Measurements from ENCODE around the gene SSR1. TPM values are rescaled to one million over a fixed set of nuclear protein-coding genes. Genes with fewer than 3 reads are reported as not detected.

SSR1 gene
- total and polyA plus RNA-seq, 9 of the 15 experiments (the other 6 are each of a cell fraction or from before 2014, with no cell fraction given) = 87.7 to 220 (median 144) TPM

- TF ChIP-seq CREB3L1 (IDR thresholded peaks at IDR 0.05; ENCODE audit: borderline replicate concordance, low read depth) (0 out of 2 replicates have a peak, but pooled peaks have one; percentile 76), BACH1 (tag; IDR thresholded peaks at IDR 0.05) (no peak), RFX1 (IDR thresholded peaks at IDR 0.05) (no peak), KDM1A (IDR thresholded peaks at IDR 0.05) (no peak), POLR3G (IDR thresholded peaks at IDR 0.05; ENCODE audit: extremely low read depth, insufficient read length, insufficient replicate concordance) (no peak), IRF9 (tag; IDR thresholded peaks at IDR 0.05) (no peak), SMARCE1 (IDR thresholded peaks at IDR 0.05) (peak; percentile 46; the same call in 1 of the 2 replicates), MAZ (CRISPR knock-in tag; conservative IDR thresholded peaks at IDR 0.05 in 1 of 2, IDR thresholded peaks at IDR 0.05 in 1 of 2) (no peak), ARID3B (CRISPR knock-in tag; IDR thresholded peaks at IDR 0.05; ENCODE audit: borderline replicate concordance) (no peak), SMAD4 (CRISPR knock-in tag; conservative IDR thresholded peaks at IDR 0.05) (peak; percentile 54; the same call in 1 of the 2 replicates), ZNF436 (CRISPR knock-in tag; IDR thresholded peaks at IDR 0.05) (no peak), THAP7 (CRISPR knock-in tag; IDR thresholded peaks at IDR 0.05) (no peak), ZBED1 (IDR thresholded peaks at IDR 0.05) (no peak), ZKSCAN3 (CRISPR knock-in tag; IDR thresholded peaks at IDR 0.05) (no peak), SRSF3 (IDR thresholded peaks at IDR 0.05; ENCODE audit: insufficient read depth, low read length) (no peak), TEAD1 (CRISPR knock-in tag; IDR thresholded peaks at IDR 0.05) (no peak), NFXL1 (CRISPR knock-in tag; IDR thresholded peaks at IDR 0.05) (0 out of 2 replicates have a peak, but pooled peaks have one; percentile 25), GATAD2B (IDR thresholded peaks at IDR 0.05; ENCODE audit: borderline replicate concordance) (0 out of 2 replicates have a peak, but pooled peaks have one; percentile 16), THRAP3 (IDR thresholded peaks at IDR 0.05; ENCODE audit: borderline replicate concordance) (peak; percentile 96; the same call in 1 of the 2 replicates)
- TF ChIP-seq, protein P1, sequence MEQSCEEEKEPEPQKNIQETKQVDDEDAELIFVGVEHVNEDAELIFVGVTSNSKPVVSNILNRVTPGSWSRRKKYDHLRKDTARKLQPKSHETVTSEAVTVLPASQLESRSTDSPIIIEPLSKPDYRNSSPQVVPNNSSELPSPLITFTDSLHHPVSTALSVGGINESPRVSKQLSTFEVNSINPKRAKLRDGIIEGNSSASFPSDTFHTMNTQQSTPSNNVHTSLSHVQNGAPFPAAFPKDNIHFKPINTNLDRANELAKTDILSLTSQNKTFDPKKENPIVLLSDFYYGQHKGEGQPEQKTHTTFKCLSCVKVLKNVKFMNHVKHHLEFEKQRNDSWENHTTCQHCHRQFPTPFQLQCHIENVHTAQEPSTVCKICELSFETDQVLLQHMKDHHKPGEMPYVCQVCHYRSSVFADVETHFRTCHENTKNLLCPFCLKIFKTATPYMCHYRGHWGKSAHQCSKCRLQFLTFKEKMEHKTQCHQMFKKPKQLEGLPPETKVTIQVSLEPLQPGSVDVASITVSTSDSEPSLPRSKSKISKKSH (CRISPR knock-in tag; IDR thresholded peaks at IDR 0.05) = no peak
- TF ChIP-seq, protein P2, sequence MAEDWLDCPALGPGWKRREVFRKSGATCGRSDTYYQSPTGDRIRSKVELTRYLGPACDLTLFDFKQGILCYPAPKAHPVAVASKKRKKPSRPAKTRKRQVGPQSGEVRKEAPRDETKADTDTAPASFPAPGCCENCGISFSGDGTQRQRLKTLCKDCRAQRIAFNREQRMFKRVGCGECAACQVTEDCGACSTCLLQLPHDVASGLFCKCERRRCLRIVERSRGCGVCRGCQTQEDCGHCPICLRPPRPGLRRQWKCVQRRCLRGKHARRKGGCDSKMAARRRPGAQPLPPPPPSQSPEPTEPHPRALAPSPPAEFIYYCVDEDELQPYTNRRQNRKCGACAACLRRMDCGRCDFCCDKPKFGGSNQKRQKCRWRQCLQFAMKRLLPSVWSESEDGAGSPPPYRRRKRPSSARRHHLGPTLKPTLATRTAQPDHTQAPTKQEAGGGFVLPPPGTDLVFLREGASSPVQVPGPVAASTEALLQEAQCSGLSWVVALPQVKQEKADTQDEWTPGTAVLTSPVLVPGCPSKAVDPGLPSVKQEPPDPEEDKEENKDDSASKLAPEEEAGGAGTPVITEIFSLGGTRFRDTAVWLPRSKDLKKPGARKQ (CRISPR knock-in tag; IDR thresholded peaks at IDR 0.05) = peak; percentile 88
Observed at GRCh38 chr6:7313505-7314165, 636 bp upstream of the SSR1 start (continued).
